Heart right ventricle (tissue), 16 donors: Measurements from ENCODE around the gene ARHGEF7. TPM values are rescaled to one million over a fixed set of nuclear protein-coding genes. Genes with fewer than 3 reads are reported as not detected.

Source experiments
- ATAC-seq, 8 donors: fragments of 200-7000 bp; cut with Tn5 transposase; one replicate each; pipeline ENCODE4 v1.9.1; 2020; ENCODE audit warnings: mild to moderate bottlenecking in 8 of 8, moderate library complexity in 8 of 8, moderate number of reproducible peaks in 1 of 8
- DNase-seq, 2 donors: peaks; one replicate each; pipeline ENCODE4 v3.0.0-alpha.2; 2020
- H3K27ac ChIP-seq, 10 donors: fragments of 200-600 bp; sonication (generic) in 2 of 10; one replicate each; pipeline versions ENCODE4 v1.5.0 to v1.8.0; 2020 to 2022; ENCODE audit warnings: mild to moderate bottlenecking in 3 of 10
- H3K27me3 ChIP-seq, 7 donors: fragments of 200-600 bp; one replicate each; pipeline ENCODE4 v1.8.0; 2021 to 2022; ENCODE audit warnings: mild to moderate bottlenecking in 2 of 7
- H3K36me3 ChIP-seq, 9 donors: fragments of 200-600 bp; sonication (generic) in 1 of 9; one replicate each; pipeline versions ENCODE4 v1.5.0 to v1.8.0; 2020 to 2022; ENCODE audit warnings: mild to moderate bottlenecking in 2 of 9
- H3K4me1 ChIP-seq, 9 donors: fragments of 200-600 bp; sonication (generic) in 1 of 9; one replicate each; pipeline versions ENCODE4 v1.5.0 to v1.8.0; 2020 to 2022; ENCODE audit warnings: mild to moderate bottlenecking in 4 of 9
- H3K4me3 ChIP-seq, 10 donors: fragments of 200-600 bp; sonication (generic) in 2 of 10; one replicate each; pipeline versions ENCODE4 v1.5.0 to v1.8.0; 2020 to 2022; ENCODE audit warnings: mild to moderate bottlenecking in 7 of 10, moderate library complexity in 2 of 10
- H3K9me3 ChIP-seq, 11 donors: fragments of 200-600 bp in 10 of 11; sonication (generic) in 2 of 11; one replicate each; pipeline versions ENCODE4 v1.5.0 to v1.8.0; 2013 to 2022; ENCODE audit warnings: mild to moderate bottlenecking in 2 of 11, control low read depth in 1 of 11, moderate library complexity in 1 of 11
- WGBS, 2 donors: extraction: QIAGEN DNeasy Blood & Tissue Kit; methylation state at CpG; one replicate each; pipeline ENCODE4 v1.1.7; 2013; ENCODE audit warnings: inconsistent platforms in 1 of 2; 5-methylcytosine and 5-hydroxymethylcytosine counted together
- intact Hi-C, 10 donors: fragments of 100-400 bp; cut with DNase I; formaldehyde crosslinking; loops; one replicate each; pipeline versions ENCODE4 v1.11.1 to v1.14.2; 2022
- polyA plus RNA-seq, 2 donors: library from polyadenylated mRNA; stranded (reverse); fragments of 200-250 nt; gene quantifications; one replicate each; pipeline ENCODE4 v1.2.3, GENCODE V29; 2013
- total RNA-seq, 10 donors: library from RNA; stranded (reverse); fragmentation: NEBNext Ultra II Directional in 3 of 10; extraction: Animal tissue kit (Norgen Biotek cat#: 25700) in 3 of 10; gene quantifications; one replicate each; pipeline versions ENCODE4 v1.2.1 to v1.2.4, GENCODE V29; 2021 to 2023
- TF ChIP-seq, protein P1 (sequence below), 9 donors: fragments of 200-600 bp; sonication (generic) in 2 of 9; IDR thresholded peaks; one replicate each; pipeline versions ENCODE4 v1.5.0 to v1.8.0; 2021 to 2022; ENCODE audit warnings: antibody characterized with exemption in 9 of 9, mild to moderate bottlenecking in 5 of 9, moderate library complexity in 1 of 9
- donor health status: Arrhythmogenic right ventricular cardiomyopathy.
- donor health status: ischemic (EF 13 %, LVEDD 7.1; RV severe dilation, severe dysfunction).
- donor health status: healthy with polysubstance abuse.
- donor health status: DM: no; HTN: yes; CAD: no.
- donor health status: DM: no; HTN: no; CAD: no.
- donor health status: ischemic (EF 25% LVEDD 6.9; RV normal size, moderate dysfunction).
- donor health status: ischemic (EF 25% LVEDD 5.7; RV mildly dilated, moderate dysfunction).
- donor health status: healthy.
- donor health status: DM: yes; HTN: yes; CAD: no.
- donor health status: Ischemic cardiomyopathy.
- donor health status: ischemic (EF 35%, LVEDD 5.7; RV mildly dilated, moderate dysfunction).
- donor health status: nonischemic (EF 11% LVEDD 7.7; RV severe dilation, severe dysfunction).
- donor health status: DM: yes; HTN: yes; CAD: no.
- donor health status: PGD.
- donor health status: ischemic (EF 29% LVEDD 5.4; RV normal size, mild dysfunction).
- donor health status: nonischemic (EF 23%, LVEDD 6.1; RV moderate dilation, normal function).

The ARHGEF7 gene
- total and polyA plus RNA-seq, 12 donors, result 18.4 to 56.6 (median 43.1) TPM

DNA sequence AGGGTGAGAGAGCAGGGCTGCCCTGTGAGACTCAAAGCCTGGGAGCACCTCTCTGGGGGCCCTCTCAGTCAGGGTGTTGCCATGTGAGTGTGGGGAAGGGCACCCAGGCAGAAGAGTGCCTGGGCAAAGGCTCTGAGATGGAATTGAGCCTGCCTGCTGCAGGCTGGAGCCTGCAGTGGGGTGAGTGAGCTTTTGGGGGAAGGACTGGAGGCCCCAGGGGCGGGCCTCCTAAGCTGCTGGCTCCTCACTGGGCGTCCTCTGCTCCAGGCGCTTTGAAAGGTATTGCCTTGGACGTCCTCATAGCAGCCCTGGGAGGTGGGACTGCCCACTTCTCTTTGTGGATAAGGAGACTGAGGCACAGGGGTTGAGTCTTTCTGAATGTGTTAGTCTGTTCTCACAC, 60.3 kb downstream of the ARHGEF7 start:
- Histone ChIP-seq H3K4me3 (no peak overlapping the region), H3K9me3 (no peaks in the 10 kb centered on the region), H3K27ac (peak overlapping the region in 9 of 10 donors; percentile 16 to 95 (median 67)), H3K4me1 (peaks cover 12 to 59% (median 53%) of the 10 kb centered on the region in 9 donors), H3K27me3 (no peaks in the 10 kb centered on the region), H3K36me3 (peaks cover 0 to 18% (median 0%) of the 10 kb centered on the region in 9 donors)
- ATAC-seq (no peak), DNase-seq (no peak)
- intact Hi-C loops, result loop anchor here in 2 of 10 donors (5.0 kb wide), 2 partner anchors 37 to 42 kb away; no protein-coding TSS in a partner anchor
- WGBS, 2 donors, result 96% methylated on average over 4 of the region's 4 CpGs
- TF ChIP-seq, protein P1, sequence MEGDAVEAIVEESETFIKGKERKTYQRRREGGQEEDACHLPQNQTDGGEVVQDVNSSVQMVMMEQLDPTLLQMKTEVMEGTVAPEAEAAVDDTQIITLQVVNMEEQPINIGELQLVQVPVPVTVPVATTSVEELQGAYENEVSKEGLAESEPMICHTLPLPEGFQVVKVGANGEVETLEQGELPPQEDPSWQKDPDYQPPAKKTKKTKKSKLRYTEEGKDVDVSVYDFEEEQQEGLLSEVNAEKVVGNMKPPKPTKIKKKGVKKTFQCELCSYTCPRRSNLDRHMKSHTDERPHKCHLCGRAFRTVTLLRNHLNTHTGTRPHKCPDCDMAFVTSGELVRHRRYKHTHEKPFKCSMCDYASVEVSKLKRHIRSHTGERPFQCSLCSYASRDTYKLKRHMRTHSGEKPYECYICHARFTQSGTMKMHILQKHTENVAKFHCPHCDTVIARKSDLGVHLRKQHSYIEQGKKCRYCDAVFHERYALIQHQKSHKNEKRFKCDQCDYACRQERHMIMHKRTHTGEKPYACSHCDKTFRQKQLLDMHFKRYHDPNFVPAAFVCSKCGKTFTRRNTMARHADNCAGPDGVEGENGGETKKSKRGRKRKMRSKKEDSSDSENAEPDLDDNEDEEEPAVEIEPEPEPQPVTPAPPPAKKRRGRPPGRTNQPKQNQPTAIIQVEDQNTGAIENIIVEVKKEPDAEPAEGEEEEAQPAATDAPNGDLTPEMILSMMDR (IDR thresholded peaks at IDR 0.05), result no peak

DNA sequence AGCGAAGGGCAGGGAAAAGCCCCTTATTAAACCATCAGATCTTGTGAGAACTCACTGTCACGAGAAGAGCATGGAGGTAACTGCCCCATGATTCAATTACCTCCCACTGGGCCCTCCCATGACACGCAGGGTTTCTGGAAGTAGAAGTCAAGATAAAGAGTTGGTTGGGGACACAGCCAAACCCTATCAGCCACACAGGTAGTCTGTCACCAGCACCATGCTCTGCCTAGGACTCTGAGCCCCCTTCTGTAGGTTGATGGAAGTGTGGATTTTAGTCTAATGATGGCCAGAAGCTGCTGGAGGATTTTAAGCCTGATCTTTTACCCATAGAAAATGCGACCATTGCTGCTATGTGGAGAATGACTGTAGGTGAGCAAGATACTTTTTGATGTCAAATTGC, 60.8 kb downstream of the ARHGEF7 start:
- ATAC-seq, result no peak
- H3K36me3 ChIP-seq, result peaks cover 0 to 18% (median 0%) of the 10 kb centered on the region in 9 donors
- 79 to 85% methylated on average over 4 of the region's 4 CpGs for WGBS, 2 donors
- intact Hi-C loops, result loop anchor here in 2 of 10 donors (5.0 kb wide), 2 partner anchors 36 to 41 kb away; no protein-coding TSS in a partner anchor
- TF ChIP-seq, protein P1 (IDR thresholded peaks at IDR 0.05), result no peak
- H3K4me1 ChIP-seq, result peaks cover 12 to 62% (median 53%) of the 10 kb centered on the region in 9 donors
- H3K4me3 ChIP-seq, result no peak overlapping the region
- H3K27me3 ChIP-seq, result no peaks in the 10 kb centered on the region
- peak overlapping the region; percentile 64 to 95 (median 87) for H3K27ac ChIP-seq
- DNase-seq, result no peak
- H3K9me3 ChIP-seq, result no peaks in the 10 kb centered on the region

DNA sequence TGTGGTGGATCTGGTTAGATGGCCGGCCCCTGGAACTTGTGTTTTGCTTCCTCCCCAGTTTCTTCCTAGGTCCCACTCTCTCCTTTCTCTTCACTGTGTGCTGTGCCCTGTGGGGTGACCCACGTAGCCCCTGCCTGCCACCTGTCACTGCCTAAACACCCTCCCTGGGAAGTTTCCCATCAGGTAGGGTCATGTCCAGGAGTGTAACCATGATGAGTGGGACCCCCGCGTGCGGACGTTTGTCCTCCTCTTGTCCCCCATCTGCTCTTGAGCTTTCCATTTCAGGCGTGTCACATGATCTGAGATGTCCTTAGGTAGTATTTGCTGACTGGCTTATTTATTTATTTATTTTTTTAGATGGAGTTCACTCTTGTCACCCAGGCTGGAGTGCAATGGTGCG, 61.3 kb downstream of the ARHGEF7 start:
- Histone ChIP-seq H3K36me3 (peaks cover 0 to 18% (median 0%) of the 10 kb centered on the region in 9 donors), H3K9me3 (no peaks in the 10 kb centered on the region), H3K27ac (peak overlapping the region; percentile 64 to 95 (median 87)), H3K4me1 (peaks cover 12 to 65% (median 56%) of the 10 kb centered on the region in 9 donors), H3K27me3 (no peaks in the 10 kb centered on the region), H3K4me3 (no peak overlapping the region)
- DNase-seq (no peak), ATAC-seq (no peak)
- TF ChIP-seq, protein P1 (IDR thresholded peaks at IDR 0.05), result no peak
- WGBS, 2 donors, result 93 to 96% methylated on average over 8 of the region's 8 CpGs
- intact Hi-C loops, result loop anchor here in 2 of 10 donors (5.0 kb wide), 2 partner anchors 36 to 41 kb away; no protein-coding TSS in a partner anchor

DNA sequence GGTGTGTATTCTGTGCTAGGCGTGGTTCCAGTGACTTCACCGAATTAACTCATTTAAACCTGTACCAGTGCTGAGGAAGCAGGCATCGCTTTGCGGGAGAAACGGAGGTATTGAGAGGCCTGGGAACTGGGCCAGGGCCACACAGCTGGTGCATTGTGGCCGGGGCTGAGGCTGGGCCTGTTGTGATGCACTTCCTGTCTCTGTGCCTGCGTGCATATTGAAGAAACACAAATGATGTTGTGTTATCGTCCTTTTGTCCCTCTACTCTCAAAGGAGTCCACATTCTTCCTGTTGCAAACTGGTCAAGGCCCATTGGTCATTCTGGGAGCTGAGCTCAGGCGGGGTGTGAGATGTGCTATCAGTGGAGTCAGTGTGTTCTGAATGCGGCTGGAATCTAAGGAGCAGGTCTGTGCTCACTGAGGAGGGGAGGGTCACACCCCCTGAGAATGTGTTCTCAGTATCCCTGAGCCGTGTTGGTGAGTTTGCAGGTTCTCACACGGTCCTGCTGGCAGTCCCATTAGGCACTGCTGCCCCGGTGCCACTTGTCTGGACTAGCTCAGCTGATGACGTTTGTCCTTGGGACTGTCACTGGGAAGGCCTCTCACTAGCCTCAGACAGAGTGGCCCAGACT, 62.1 kb downstream of the ARHGEF7 start:
- intact Hi-C loops, result loop anchor here in 2 of 10 donors (5.0 kb wide), 2 partner anchors 35 to 40 kb away; no protein-coding TSS in a partner anchor
- TF ChIP-seq, protein P1 (IDR thresholded peaks at IDR 0.05), result no peak
- Histone ChIP-seq H3K36me3 (peaks cover 0 to 13% (median 0%) of the 10 kb centered on the region in 9 donors), H3K9me3 (no peaks in the 10 kb centered on the region), H3K27ac (peak overlapping the region; percentile 64 to 95 (median 87)), H3K27me3 (no peaks in the 10 kb centered on the region), H3K4me3 (peak overlapping the region in 1 of 10 donors; percentile 2), H3K4me1 (peaks cover 12 to 68% (median 58%) of the 10 kb centered on the region in 9 donors)
- ATAC-seq (peak; percentile 77 to 90 (median 84)), DNase-seq (peak; percentile 64 to 77)
- 22 to 29% methylated on average over 14 of the region's 14 CpGs for WGBS, 2 donors
